Activated naive CD4-positive, alpha-beta T cell treated with anti-CD3 and anti-CD28 coated beads for 36 hours (primary cell): ENCODE measurements around the gene TTLL11. TPM values are rescaled to one million over a fixed set of nuclear protein-coding genes. Genes with fewer than 3 reads are reported as not detected.

ENCODE experiments used
- CTCF ChIA-PET: fragments of 350-600 bp; sonication (Branson Sonifier 250); formaldehyde crosslinking; loops from one replicate; lab custom pipeline; 2021; ENCODE audit warnings: antibody characterized with exemption; lab: Charles Lee
- DNase-seq: peaks from one replicate; pipeline ENCODE4 v3.0.0-alpha.2; 2020
- H3K27ac Mint-ChIP-seq: one replicate; pipeline ENCODE4 v1.8.0; 2021; ENCODE audit warnings: mild to moderate bottlenecking, mixed read lengths
- H3K27me3 Mint-ChIP-seq: one replicate; pipeline ENCODE4 v1.8.0; 2021; ENCODE audit warnings: low read depth, mixed read lengths
- H3K36me3 Mint-ChIP-seq: one replicate; pipeline ENCODE4 v1.8.0; 2021; ENCODE audit warnings: low read depth, mixed read lengths
- H3K4me1 Mint-ChIP-seq: one replicate; pipeline ENCODE4 v1.8.0; 2021; ENCODE audit warnings: low read depth, mixed read lengths
- H3K4me3 Mint-ChIP-seq: one replicate; pipeline ENCODE4 v1.8.0; 2021; ENCODE audit warnings: mild to moderate bottlenecking, moderate library complexity, mixed read lengths
- H3K9me3 Mint-ChIP-seq: one replicate; pipeline ENCODE4 v1.8.0; 2021; ENCODE audit warnings: mixed read lengths
- intact Hi-C: fragments of 100-400 bp; cut with micrococcal nuclease; formaldehyde crosslinking; loops from one replicate; pipeline ENCODE4 v1.15.1; 2023
- total RNA-seq, 2 experiments: library from RNA; stranded (reverse); gene quantifications; one replicate each; pipeline ENCODE4 v1.2.3, GENCODE V29; 2021

Gene TTLL11
- total RNA-seq, 2 experiments from 2014 or later = 0.84 to 0.86 TPM

DNA sequence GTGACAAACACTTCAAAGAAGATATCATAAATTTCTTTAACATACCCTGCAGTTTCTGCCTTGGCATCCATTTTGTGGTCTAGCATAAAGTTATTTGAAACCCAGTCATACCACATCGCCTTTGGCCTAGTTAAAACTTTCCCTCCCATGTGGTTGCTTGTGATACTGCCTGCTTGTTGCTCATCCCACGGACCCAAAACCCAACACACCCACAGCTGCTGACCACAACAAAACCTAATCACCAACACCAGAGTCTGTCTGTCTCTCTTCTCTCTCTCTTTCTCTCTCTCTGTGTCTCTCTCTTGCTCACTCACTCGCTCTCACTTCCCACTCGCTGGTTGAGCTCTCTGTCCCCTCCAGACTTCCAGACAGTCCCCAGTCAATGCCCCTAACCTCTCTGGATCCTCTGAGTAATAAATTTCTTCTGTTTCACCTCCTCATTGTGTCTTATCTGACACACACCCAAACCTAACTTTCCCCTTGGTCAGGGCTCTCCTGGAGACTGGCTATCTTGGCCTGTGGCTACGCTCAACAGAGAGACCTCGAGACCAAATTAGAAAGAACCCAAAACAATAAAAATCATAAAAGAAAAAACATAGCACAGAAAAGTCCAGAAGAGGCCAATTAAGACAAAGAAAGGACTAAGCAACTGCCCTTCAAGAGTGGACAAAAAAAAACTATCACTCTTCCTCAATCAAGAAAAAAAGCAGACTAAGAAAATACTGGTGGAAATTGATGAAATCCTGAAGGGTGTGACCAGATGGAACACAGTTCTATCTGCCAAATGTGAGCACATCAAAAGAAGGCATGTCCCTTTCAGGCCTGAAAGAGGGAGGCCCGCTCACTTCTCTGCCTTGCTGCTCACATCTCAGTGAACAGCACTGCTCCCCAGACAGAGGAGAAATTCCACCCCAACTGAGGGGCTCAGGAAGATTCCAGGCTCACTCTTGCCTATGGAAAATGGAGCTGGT is 41.5 kb downstream of the TTLL11 start:
- H3K4me1 Mint-ChIP-seq = peaks cover 16% of the 10 kb centered on the region
- H3K9me3 Mint-ChIP-seq = peaks cover under 1% of the 10 kb centered on the region
- CTCF ChIA-PET = no interaction called here
- H3K27ac Mint-ChIP-seq = no peak overlapping the region
- peaks cover 5% of the 10 kb centered on the region for H3K36me3 Mint-ChIP-seq
- H3K4me3 Mint-ChIP-seq = no peak overlapping the region
- peak; percentile 44 for DNase-seq
- H3K27me3 Mint-ChIP-seq = no peaks in the 10 kb centered on the region
- intact Hi-C loops = no loop called here

- no peak for DNase-seq
- CTCF ChIA-PET = no interaction called here
These were observed 42.9 kb downstream of the TTLL11 start for GRCh38 chr9:122050167-122050566.

GRCh38 chr9:122042056-122042455 is 51.1 kb downstream of the TTLL11 start:
- intact Hi-C loops = no loop called here
- Mint-ChIP-seq H3K4me1 (no peaks in the 10 kb centered on the region), H3K36me3 (peaks cover 28% of the 10 kb centered on the region), H3K27ac (no peak overlapping the region), H3K9me3 (peaks cover 12% of the 10 kb centered on the region), H3K4me3 (no peak overlapping the region), H3K27me3 (no peaks in the 10 kb centered on the region)
- no peak for DNase-seq
- CTCF ChIA-PET = no interaction called here

More at GRCh38 chr9:122050167-122050566, 42.9 kb downstream of the TTLL11 start:
- no peak overlapping the region for H3K27ac Mint-ChIP-seq
- intact Hi-C loops = no loop called here
- H3K9me3 Mint-ChIP-seq = peaks cover 5% of the 10 kb centered on the region
- no peak overlapping the region for H3K4me3 Mint-ChIP-seq
- peaks cover 16% of the 10 kb centered on the region for H3K4me1 Mint-ChIP-seq
- H3K36me3 Mint-ChIP-seq = peaks cover 11% of the 10 kb centered on the region
- no peaks in the 10 kb centered on the region for H3K27me3 Mint-ChIP-seq

DNA sequence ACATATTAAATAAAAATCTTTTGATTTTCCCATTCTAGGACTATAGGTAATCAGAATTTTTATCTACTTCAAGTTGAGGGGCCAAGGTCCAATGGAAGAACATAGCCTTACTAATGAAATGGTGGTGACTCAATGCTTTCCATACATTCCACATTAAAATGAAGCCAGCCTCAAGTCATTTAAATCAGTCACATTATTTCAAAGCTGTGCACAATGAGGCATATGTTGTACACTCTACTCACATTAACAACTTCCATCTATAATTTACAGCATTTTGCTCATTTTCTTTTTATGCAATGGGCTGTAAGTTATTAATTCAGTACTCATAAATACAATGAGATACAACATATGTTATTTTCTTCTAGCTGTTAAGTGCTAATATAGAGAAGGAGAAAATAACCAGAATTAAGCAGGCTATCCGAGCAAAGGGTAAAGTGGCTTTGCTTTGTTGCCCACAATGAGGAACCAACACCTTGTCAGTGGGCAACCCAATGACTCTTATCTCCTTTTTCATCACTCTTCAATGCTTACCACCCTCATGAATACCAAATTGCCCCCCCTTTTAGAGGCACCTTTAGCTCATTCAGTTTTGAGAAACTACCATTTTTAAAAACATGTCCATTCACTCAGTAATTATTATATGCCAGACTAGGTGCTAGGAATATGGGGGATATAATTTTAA is 52.4 kb downstream of the TTLL11 start:
- no peaks in the 10 kb centered on the region for H3K27me3 Mint-ChIP-seq
- intact Hi-C loops = no loop called here
- H3K4me3 Mint-ChIP-seq = no peak overlapping the region
- peaks cover 7% of the 10 kb centered on the region for H3K9me3 Mint-ChIP-seq
- H3K27ac Mint-ChIP-seq = no peak overlapping the region
- DNase-seq = no peak
- peaks cover 24% of the 10 kb centered on the region for H3K36me3 Mint-ChIP-seq
- CTCF ChIA-PET = interaction anchor here (1.1 kb wide), 1 partner anchor 23 kb away, joined by 3 read pairs; no protein-coding TSS in a partner anchor
- H3K4me1 Mint-ChIP-seq = no peaks in the 10 kb centered on the region

- H3K9me3 Mint-ChIP-seq = peaks cover 4% of the 10 kb centered on the region
These were observed 53.9 kb downstream of the TTLL11 start for GRCh38 chr9:122039234-122039633.

GRCh38 chr9:122036988-122037387 is 56.1 kb downstream of the TTLL11 start:
- Mint-ChIP-seq H3K4me1 (no peaks in the 10 kb centered on the region), H3K4me3 (no peak overlapping the region), H3K27ac (no peak overlapping the region), H3K9me3 (no peaks in the 10 kb centered on the region), H3K27me3 (no peaks in the 10 kb centered on the region), H3K36me3 (peaks cover 24% of the 10 kb centered on the region)
- no peak for DNase-seq
- CTCF ChIA-PET = no interaction called here
- intact Hi-C loops = no loop called here

More at GRCh38 chr9:122039234-122039633, 53.9 kb downstream of the TTLL11 start:
- CTCF ChIA-PET = no interaction called here
- no peaks in the 10 kb centered on the region for H3K4me1 Mint-ChIP-seq
- H3K27ac Mint-ChIP-seq = no peak overlapping the region
- intact Hi-C loops = no loop called here
- no peaks in the 10 kb centered on the region for H3K27me3 Mint-ChIP-seq
- H3K4me3 Mint-ChIP-seq = no peak overlapping the region
- H3K36me3 Mint-ChIP-seq = peaks cover 21% of the 10 kb centered on the region
- no peak for DNase-seq

GRCh38 chr9:122036408-122036807 is 56.7 kb downstream of the TTLL11 start:
- Mint-ChIP-seq H3K9me3 (no peaks in the 10 kb centered on the region), H3K27ac (no peak overlapping the region), H3K4me3 (no peak overlapping the region), H3K36me3 (peaks cover 25% of the 10 kb centered on the region), H3K4me1 (no peaks in the 10 kb centered on the region), H3K27me3 (no peaks in the 10 kb centered on the region)
- CTCF ChIA-PET = no interaction called here
- DNase-seq = no peak
- intact Hi-C loops = no loop called here

GRCh38 chr9:122033775-122034373 is 59.2 kb downstream of the TTLL11 start:
- Mint-ChIP-seq H3K9me3 (no peaks in the 10 kb centered on the region), H3K4me1 (no peaks in the 10 kb centered on the region), H3K36me3 (peaks cover 23% of the 10 kb centered on the region), H3K4me3 (no peak overlapping the region), H3K27me3 (no peaks in the 10 kb centered on the region), H3K27ac (no peak overlapping the region)
- intact Hi-C loops = no loop called here
- no peak for DNase-seq
- CTCF ChIA-PET = no interaction called here

DNA sequence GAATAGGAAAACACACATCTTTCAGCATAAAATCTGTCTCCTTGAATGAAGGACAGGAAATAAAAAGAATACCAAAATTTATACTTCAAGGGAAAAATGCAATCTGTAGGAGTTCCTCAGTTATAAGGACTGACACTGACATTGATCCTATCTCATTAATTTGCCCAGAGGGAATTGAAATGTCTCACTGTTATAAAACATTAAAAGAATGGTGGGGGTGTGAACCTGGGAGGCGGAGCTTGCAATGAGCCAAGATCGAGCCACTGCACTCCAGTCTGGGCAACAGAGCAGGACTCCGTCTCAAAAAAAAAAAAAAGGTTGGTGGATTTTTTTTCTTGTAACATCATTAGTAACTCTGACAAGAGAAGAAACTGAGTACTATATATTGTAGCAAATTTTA is 60.8 kb downstream of the TTLL11 start:
- no peak overlapping the region for H3K4me3 Mint-ChIP-seq
- intact Hi-C loops = no loop called here
- H3K27ac Mint-ChIP-seq = no peak overlapping the region

GRCh38 chr9:122031776-122032175 is 61.3 kb downstream of the TTLL11 start:
- CTCF ChIA-PET = no interaction called here
- no peak for DNase-seq
- no peak overlapping the region for H3K4me3 Mint-ChIP-seq
- H3K9me3 Mint-ChIP-seq = peaks cover 6% of the 10 kb centered on the region
- no peaks in the 10 kb centered on the region for H3K4me1 Mint-ChIP-seq
- no peak overlapping the region for H3K27ac Mint-ChIP-seq
- no peaks in the 10 kb centered on the region for H3K27me3 Mint-ChIP-seq
- H3K36me3 Mint-ChIP-seq = peaks cover 25% of the 10 kb centered on the region
- intact Hi-C loops = no loop called here

More for the DNA sequence above, 60.8 kb downstream of the TTLL11 start:
- Mint-ChIP-seq H3K36me3 (peaks cover 26% of the 10 kb centered on the region), H3K27me3 (no peaks in the 10 kb centered on the region), H3K9me3 (peaks cover 6% of the 10 kb centered on the region), H3K4me1 (no peaks in the 10 kb centered on the region)
- no peak for DNase-seq
- CTCF ChIA-PET = interaction anchor here (1.1 kb wide), 1 partner anchor 37 kb away, joined by 4 read pairs; no protein-coding TSS in a partner anchor

DNA sequence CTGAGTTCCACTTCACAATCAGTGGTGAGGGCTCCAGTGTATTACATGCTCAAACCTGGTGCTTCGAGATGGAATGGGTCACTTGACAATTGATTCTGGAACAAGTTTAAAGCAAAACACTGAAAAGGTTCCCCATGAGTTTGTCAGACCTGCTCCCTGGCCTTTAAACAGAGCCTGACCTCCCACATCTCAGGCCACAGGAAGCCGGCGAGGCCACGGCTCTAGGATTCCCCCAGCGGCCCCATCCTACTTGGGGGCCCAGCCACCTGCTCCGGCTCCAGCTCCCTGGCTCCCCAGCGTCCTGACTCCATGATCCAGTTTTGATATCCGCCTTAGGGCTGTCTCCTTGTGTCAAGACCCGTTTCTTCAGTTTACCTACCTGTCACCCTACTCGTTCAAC is 62.0 kb downstream of the TTLL11 start:
- Mint-ChIP-seq H3K36me3 (peaks cover 26% of the 10 kb centered on the region), H3K9me3 (peaks cover 6% of the 10 kb centered on the region), H3K4me3 (no peak overlapping the region), H3K4me1 (no peaks in the 10 kb centered on the region), H3K27me3 (no peaks in the 10 kb centered on the region), H3K27ac (no peak overlapping the region)
- intact Hi-C loops = no loop called here
- CTCF ChIA-PET = no interaction called here
- DNase-seq = no peak

DNA sequence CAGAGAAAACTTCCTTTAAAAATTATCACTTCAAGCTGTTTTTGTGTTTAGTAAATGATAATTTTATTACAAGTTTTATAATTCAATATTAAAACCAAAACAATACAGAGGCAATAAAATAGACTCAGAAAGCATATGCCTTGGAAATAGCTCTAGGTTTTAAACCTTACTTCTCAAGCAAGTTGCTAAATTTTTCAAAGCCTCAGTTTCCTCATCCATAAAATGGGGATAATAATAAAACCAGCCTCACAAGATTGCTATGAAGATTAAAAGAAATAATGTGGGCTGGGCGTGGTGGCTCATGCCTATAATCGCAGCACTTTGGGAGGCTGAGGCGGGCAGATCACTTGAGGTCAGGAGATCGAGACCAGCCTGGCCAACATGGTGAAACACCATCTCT is 62.8 kb downstream of the TTLL11 start:
- intact Hi-C loops = no loop called here
- DNase-seq = no peak
- H3K4me1 Mint-ChIP-seq = no peaks in the 10 kb centered on the region
- peaks cover 33% of the 10 kb centered on the region for H3K36me3 Mint-ChIP-seq
- CTCF ChIA-PET = interaction anchor here (0.6 to 1.5 kb wide), 2 partner anchors 35 to 1160 kb away, joined by 3 to 4 read pairs; no protein-coding TSS in a partner anchor
- peaks cover 6% of the 10 kb centered on the region for H3K9me3 Mint-ChIP-seq
- H3K27me3 Mint-ChIP-seq = no peaks in the 10 kb centered on the region
- no peak overlapping the region for H3K27ac Mint-ChIP-seq
- no peak overlapping the region for H3K4me3 Mint-ChIP-seq
